Endothelial cell of umbilical vein (primary cell): ENCODE measurements around the gene ZNF808. TPM values are rescaled to one million over a fixed set of nuclear protein-coding genes. Genes with fewer than 3 reads are reported as not detected.
"Not testable (repeated sequence)": the region's sequence is repeated elsewhere in the genome, so short reads cannot be mapped to it uniquely, and the experiment has no call there.

ENCODE experiments used
- BruUV-seq: library from RNA; stranded (reverse); fragments of 400-500 nt; replicated peaks from 2 replicates; lab custom pipeline; 2021; lab: Mats Ljungman, UMichigan
- CTCF ChIA-PET: fragments of 300-600, 350-600 bp; sonication (Branson Sonifier 250); formaldehyde crosslinking; loops from one replicate; lab custom pipeline; 2021; ENCODE audit warnings: antibody characterized with exemption, inconsistent platforms; lab: Charles Lee
- POLR2A ChIA-PET: fragments of 300-600, 350-600 bp; sonication (Branson Sonifier 250); formaldehyde crosslinking; loops from one replicate; lab custom pipeline; 2021; ENCODE audit warnings: antibody characterized with exemption, inconsistent platforms; lab: Charles Lee
- DNase-seq: peaks from one replicate; pipeline ENCODE4 v3.0.0-alpha.2; 2011; ENCODE audit warnings: low read depth, low spot score
- FAIRE-seq: peaks from 2 replicates; lab custom pipeline; 2011; peaks lifted over from hg19 to GRCh38; lab: Jason Lieb, UNC
- H2AFZ ChIP-seq: 2 replicates; pipeline ENCODE4 v1.6.0; 2012; ENCODE audit warnings: low read depth, low read length, control low read depth, inconsistent platforms
- H3K27ac ChIP-seq: 2 replicates; pipeline ENCODE4 v1.5.1; 2011; ENCODE audit warnings: low read depth, mild to moderate bottlenecking, control low read depth, low read length, moderate library complexity; ENCODE audit not compliant: insufficient read depth
- H3K27me3 ChIP-seq, 2 experiments: 2 replicates each; pipeline versions ENCODE4 v1.6.0 to v1.6.1; 2011; ENCODE audit warnings: low read length in 2 of 2, mixed read lengths in 1 of 2; ENCODE audit not compliant: control insufficient read depth in 2 of 2, insufficient read depth in 2 of 2
- H3K36me3 ChIP-seq, 2 experiments: 2 replicates in 1 of 2; 3 replicates in 1 of 2; pipeline ENCODE4 v1.5.1; 2011; ENCODE audit warnings: low read length in 2 of 2, mild to moderate bottlenecking in 1 of 2, moderate library complexity in 1 of 2; ENCODE audit not compliant: control insufficient read depth in 2 of 2, insufficient read depth in 2 of 2; ENCODE audit errors: extremely low read depth in 1 of 2
- H3K4me1 ChIP-seq: 3 replicates; pipeline ENCODE4 v1.5.1; 2011; ENCODE audit warnings: mild to moderate bottlenecking, low read length; ENCODE audit not compliant: control insufficient read depth, insufficient read depth; ENCODE audit errors: extremely low read depth
- H3K4me2 ChIP-seq: 2 replicates; pipeline ENCODE4 v1.6.1; 2011; ENCODE audit warnings: low read length, control low read depth, mixed read lengths; ENCODE audit not compliant: insufficient read depth
- H3K4me3 ChIP-seq, 3 experiments: fragments of 200-600 bp in 1 of 3; sonication (generic), shearing (Covaris generic) in 1 of 3; replicated peaks in 1 of 3; 2 replicates each; pipeline ENCODE4 v1.5.1; 2011 to 2016; ENCODE audit warnings: control low read depth in 3 of 3, low read length in 3 of 3, mild to moderate bottlenecking in 2 of 3, inconsistent platforms in 1 of 3, low read depth in 1 of 3, moderate library complexity in 1 of 3; ENCODE audit not compliant: insufficient read depth in 1 of 3
- H3K79me2 ChIP-seq: 2 replicates; pipeline ENCODE4 v1.6.0; 2012; ENCODE audit warnings: low read length, inconsistent platforms; ENCODE audit not compliant: control insufficient read depth, insufficient read depth
- H3K9ac ChIP-seq: replicated peaks from 2 replicates; pipeline ENCODE3; 2011; ENCODE audit warnings: low read length, control low read depth; ENCODE audit not compliant: insufficient read depth; ENCODE audit errors: extremely low read depth
- H3K9me1 ChIP-seq: replicated peaks from 3 replicates; pipeline ENCODE4 v1.6.0; 2011; ENCODE audit warnings: mild to moderate bottlenecking, low read length; ENCODE audit not compliant: control insufficient read depth, insufficient read depth; ENCODE audit errors: extremely low read depth
- H3K9me3 ChIP-seq: replicated peaks from 2 replicates; pipeline ENCODE4 v1.5.1; 2012; ENCODE audit warnings: low read length, inconsistent platforms; ENCODE audit not compliant: control insufficient read depth, insufficient read depth
- H4K20me1 ChIP-seq: replicated peaks from 2 replicates; pipeline ENCODE3; 2011; ENCODE audit warnings: mild to moderate bottlenecking, low read length; ENCODE audit not compliant: control insufficient read depth, insufficient read depth; ENCODE audit errors: extremely low read depth
- EZH2 ChIP-seq: IDR thresholded peaks from 2 replicates; pipeline ENCODE4 v1.6.1; 2012; ENCODE audit warnings: borderline replicate concordance, low read depth, mild to moderate bottlenecking, moderate library complexity, low read length, inconsistent platforms; ENCODE audit not compliant: severe bottlenecking
- JUN ChIP-seq: IDR thresholded peaks from 2 replicates; pipeline ENCODE4 v1.6.1; 2011; ENCODE audit warnings: borderline replicate concordance, low read depth; ENCODE audit not compliant: insufficient read length, insufficient read depth
- MYC ChIP-seq: IDR thresholded peaks from one replicate; pipeline ENCODE4 v1.6.1; 2011; ENCODE audit warnings: mild to moderate bottlenecking, low read depth, low read length
- dilution Hi-C: fragments of 300-500 bp; cut with MboI; formaldehyde crosslinking; loops from one replicate; pipeline ENCODE4 v1.15.0; 2019; ENCODE audit warnings: low sequenced_read_pairs; ENCODE audit not compliant: extremely low pct_ligation_motif_present
- intact Hi-C: fragments of 100-400 bp; cut with micrococcal nuclease; formaldehyde crosslinking; loops from one replicate; pipeline ENCODE4 v1.10.0; 2022
- polyA plus RNA-seq, 4 experiments: library from polyadenylated mRNA; depleted of rRNA in 3 of 4; stranded (reverse) in 3 of 4; unstranded in 1 of 4; fragments of >200 nt; gene quantifications; 2 replicates each; pipeline versions ENCODE4 v1.2.1 to v1.2.3, GENCODE V29; 2011 to 2012; ENCODE audit warnings: missing spikeins in 1 of 4
- total RNA-seq: library from RNA; stranded (reverse); gene quantifications from 2 replicates; pipeline ENCODE4 v1.2.3, GENCODE V29; 2021

ZNF808 gene
- total and polyA plus RNA-seq, 2 donors (not counting 3 experiments of a cell fraction or from before 2014, with no cell fraction given) = 1.9 to 15.2 TPM

DNA sequence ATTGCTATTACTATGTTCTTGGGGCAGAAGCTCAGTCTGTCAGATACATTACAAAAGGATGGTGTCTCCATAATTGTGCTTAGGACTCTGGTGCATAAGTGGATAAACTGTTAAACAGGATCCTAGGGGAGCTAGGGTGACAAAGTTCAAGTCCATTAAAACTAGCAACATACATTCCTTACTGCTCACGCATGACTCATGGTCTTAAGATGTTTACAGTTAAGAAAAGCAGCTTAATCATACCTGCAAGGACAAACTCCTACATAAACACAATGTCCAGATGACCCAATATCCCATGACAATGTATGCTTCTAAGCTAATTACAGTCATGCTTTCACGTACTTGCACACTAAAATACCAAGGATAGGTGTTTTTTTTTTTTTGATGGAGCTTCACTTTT, 39.1 kb downstream of the ZNF808 start:
- Histone ChIP-seq H3K4me3 (no peak overlapping the region), H3K27me3 (no peaks in the 10 kb centered on the region), H3K9ac (no peak overlapping the region), H3K9me3 (no peaks in the 10 kb centered on the region), H4K20me1 (no peaks in the 10 kb centered on the region), H3K4me1 (no peaks in the 10 kb centered on the region), H3K27ac (no peak overlapping the region), H3K4me2 (no peak overlapping the region), H3K9me1 (no peaks in the 10 kb centered on the region), H3K36me3 (peaks cover 0 to 1% of the 10 kb centered on the region in 2 experiments), H2AFZ (no peak overlapping the region), H3K79me2 (peaks cover 6% of the 10 kb centered on the region)
- ChIA-PET POLR2A (no interaction called here), CTCF (interaction anchor here (1.0 kb wide), 1 partner anchor 197 kb away, joined by 3 read pairs; the partner anchor contains the start of gene ZNF880)
- no peak for FAIRE-seq
- TF ChIP-seq MYC = no peak
- peak; percentile 17 for TF ChIP-seq JUN
- DNase-seq = peak; percentile 18
- no TSS peak for BruUV-seq
- dilution Hi-C loops (no loop called here), intact Hi-C loops (no loop called here)

DNA sequence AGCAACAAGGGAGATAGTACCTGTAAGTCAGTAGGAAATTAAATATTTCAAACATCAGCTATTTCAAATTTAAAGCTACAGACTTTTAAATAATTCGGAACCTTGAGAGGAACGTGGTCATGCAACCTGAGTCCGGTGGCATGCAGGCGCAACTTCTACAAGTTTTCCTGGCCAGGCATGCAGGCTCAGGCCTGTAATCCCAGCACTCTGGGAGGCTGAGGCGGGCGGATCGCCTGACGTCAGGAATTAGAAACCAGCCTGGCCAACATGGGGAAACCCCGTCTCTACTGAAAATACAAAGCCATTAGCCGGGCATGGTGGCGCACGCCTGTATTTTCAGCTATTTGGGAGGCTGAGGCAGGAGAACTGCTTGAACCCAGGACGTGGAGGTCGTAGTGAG, 40.5 kb downstream of the ZNF808 start:
- Histone ChIP-seq H3K9me3 (no peaks in the 10 kb centered on the region), H3K9ac (no peak overlapping the region), H3K4me3 (no peak overlapping the region), H3K4me2 (no peak overlapping the region), H2AFZ (no peak overlapping the region), H4K20me1 (no peaks in the 10 kb centered on the region), H3K27me3 (no peaks in the 10 kb centered on the region), H3K4me1 (no peaks in the 10 kb centered on the region), H3K9me1 (no peaks in the 10 kb centered on the region), H3K36me3 (peaks cover 0 to 5% of the 10 kb centered on the region in 2 experiments), H3K79me2 (peaks cover 6% of the 10 kb centered on the region), H3K27ac (no peak overlapping the region)
- no peak for FAIRE-seq
- POLR2A ChIA-PET = no interaction called here
- dilution Hi-C loops = no loop called here
- CTCF ChIA-PET = no interaction called here
- no TSS peak for BruUV-seq
- intact Hi-C loops = no loop called here
- no peak for TF ChIP-seq EZH2
- no peak for TF ChIP-seq JUN
- no peak for DNase-seq

DNA sequence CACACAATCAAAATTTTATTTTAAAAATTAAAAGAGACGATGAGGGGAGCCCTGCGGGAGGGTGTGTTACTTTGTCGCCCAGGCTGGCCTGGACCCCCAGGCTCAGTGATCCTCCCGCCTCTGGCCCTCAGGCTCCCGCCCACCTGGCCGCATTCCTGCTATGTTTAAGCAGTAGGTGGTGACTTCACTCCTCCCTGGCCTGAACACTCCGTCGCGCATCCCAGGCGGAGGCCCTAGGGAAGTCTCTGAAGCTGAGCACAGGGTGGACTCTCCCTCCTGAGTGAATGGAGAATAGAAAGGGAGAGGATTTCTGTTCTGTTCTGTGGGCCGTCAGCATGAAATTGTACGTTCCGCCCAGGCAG, 42.2 kb downstream of the ZNF808 start:
- intact Hi-C loops, H4K20me1 ChIP-seq, H3K27ac ChIP-seq, H3K27me3 ChIP-seq, DNase-seq, H3K79me2 ChIP-seq, H3K4me1 ChIP-seq, FAIRE-seq, H3K9ac ChIP-seq, BruUV-seq, dilution Hi-C loops, CTCF ChIA-PET, H3K36me3 ChIP-seq, H3K9me3 ChIP-seq, POLR2A ChIA-PET, H3K9me1 ChIP-seq: not testable (repeated sequence)
- peak overlapping the region; percentile 71 for H2AFZ ChIP-seq
- H3K4me3 ChIP-seq = peak overlapping the region in 2 of 3 experiments; percentile 27 to 48
- H3K4me2 ChIP-seq = peak overlapping the region; percentile 69
